Vagina (tissue), 2 donors: ENCODE measurements around the gene OLFML2A. TPM values are rescaled to one million over a fixed set of nuclear protein-coding genes. Genes with fewer than 3 reads are reported as not detected.

Source experiments
- DNase-seq, 2 donors: peaks; one replicate each; pipeline ENCODE4 v3.0.0-alpha.2; 2017; ENCODE audit errors: extremely low spot score in 2 of 2
- H3K27ac ChIP-seq: fragments of 200-600 bp; sonication (generic); one replicate; pipeline ENCODE4 v1.5.1; 2019
- H3K27me3 ChIP-seq: fragments of 200-600 bp; sonication (generic); one replicate; pipeline ENCODE4 v1.5.1; 2019
- H3K36me3 ChIP-seq, 2 donors: fragments of 200-600 bp; sonication (generic); one replicate each; pipeline ENCODE4 v1.5.1; 2017 to 2019
- H3K4me1 ChIP-seq: fragments of 200-600 bp; sonication (generic); one replicate; pipeline ENCODE4 v1.5.1; 2019
- H3K4me3 ChIP-seq, 2 donors: fragments of 200-600 bp; sonication (generic); 1 replicate in 1 of 2; 2 replicates in 1 of 2; pipeline ENCODE4 v1.5.1; 2016 to 2019
- H3K9me3 ChIP-seq: fragments of 200-600 bp; sonication (generic); one replicate; pipeline ENCODE4 v1.5.1; 2019
- CTCF ChIP-seq, 3 experiments: fragments of 450-650 bp in 2 of 3; fragments of 200-600 bp in 1 of 3; sonication (generic) in 1 of 3; IDR thresholded peaks; one replicate each; pipeline ENCODE4 v1.5.1; 2017 to 2019; ENCODE audit warnings: antibody characterized with exemption in 3 of 3, mild to moderate bottlenecking in 2 of 3, moderate library complexity in 2 of 3
- POLR2A ChIP-seq, 2 donors: fragments of 450-650 bp; IDR thresholded peaks; one replicate each; pipeline ENCODE4 v1.6.1; 2017; ENCODE audit warnings: antibody characterized with exemption in 2 of 2, mild to moderate bottlenecking in 2 of 2, moderate library complexity in 2 of 2
- POLR2AphosphoS5 ChIP-seq, 2 donors: sonication (generic); formaldehyde crosslinking; IDR thresholded peaks; one replicate each; pipeline ENCODE4 v1.9.0; 2017; ENCODE audit warnings: antibody characterized with exemption in 2 of 2, mild to moderate bottlenecking in 2 of 2, low read depth in 1 of 2; ENCODE audit not compliant: insufficient read depth in 1 of 2
- intact Hi-C: fragments of 100-400 bp; cut with DNase I; formaldehyde crosslinking; loops from one replicate; pipeline ENCODE4 v1.15.1; 2023
- total RNA-seq: library from RNA; depleted of rRNA; stranded (reverse); fragments of >200 nt; gene quantifications from one replicate; pipeline ENCODE4 v1.2.3, GENCODE V29; 2016

Gene OLFML2A
- total RNA-seq, 1 donor from 2014 or later, result 39.3 TPM

GRCh38 chr9:124794902-124795491, 18.1 kb downstream of the OLFML2A start:
- Histone ChIP-seq H3K36me3 (no peaks in the 10 kb centered on the region), H3K27me3 (no peaks in the 10 kb centered on the region), H3K27ac (no peak overlapping the region), H3K4me1 (peaks cover 58% of the 10 kb centered on the region), H3K9me3 (no peaks in the 10 kb centered on the region), H3K4me3 (no peak overlapping the region)
- no peak for DNase-seq
- TF ChIP-seq CTCF (IDR thresholded peaks at IDR 0.05) (no peak), POLR2AphosphoS5 (IDR thresholded peaks at IDR 0.05; ENCODE audit: insufficient read depth in 1 of 2, low read depth in 1 of 2) (no peak)
- intact Hi-C loops, result no loop called here

- intact Hi-C loops, result no loop called here
Observed at GRCh38 chr9:124795881-124796431, 19.0 kb downstream of the OLFML2A start.

GRCh38 chr9:124797343-124798103, 20.6 kb downstream of the OLFML2A start:
- no peak for DNase-seq
- H3K4me3 ChIP-seq, result no peak overlapping the region
- intact Hi-C loops, result no loop called here
- no peaks in the 10 kb centered on the region for H3K27me3 ChIP-seq
- H3K4me1 ChIP-seq, result peaks cover 65% of the 10 kb centered on the region
- peak overlapping the region; percentile 27 for H3K27ac ChIP-seq
- TF ChIP-seq POLR2A (IDR thresholded peaks at IDR 0.05) (no peak), CTCF (IDR thresholded peaks at IDR 0.05) (no peak), POLR2AphosphoS5 (IDR thresholded peaks at IDR 0.05; ENCODE audit: insufficient read depth in 1 of 2, low read depth in 1 of 2) (no peak)
- H3K9me3 ChIP-seq, result no peaks in the 10 kb centered on the region
- H3K36me3 ChIP-seq, result no peaks in the 10 kb centered on the region

More at GRCh38 chr9:124795881-124796431, 19.0 kb downstream of the OLFML2A start:
- no peak for DNase-seq
- Histone ChIP-seq H3K4me3 (no peak overlapping the region), H3K27me3 (no peaks in the 10 kb centered on the region), H3K36me3 (no peaks in the 10 kb centered on the region), H3K9me3 (no peaks in the 10 kb centered on the region), H3K4me1 (peaks cover 67% of the 10 kb centered on the region), H3K27ac (no peak overlapping the region)
- no peak for TF ChIP-seq CTCF (IDR thresholded peaks at IDR 0.05)

GRCh38 chr9:124799274-124800006, 22.5 kb downstream of the OLFML2A start:
- H3K4me1 ChIP-seq, result peaks cover 48% of the 10 kb centered on the region
- TF ChIP-seq POLR2AphosphoS5 (IDR thresholded peaks at IDR 0.05; ENCODE audit: insufficient read depth in 1 of 2, low read depth in 1 of 2) (no peak), POLR2A (IDR thresholded peaks at IDR 0.05) (no peak), CTCF (IDR thresholded peaks at IDR 0.05) (no peak)

More at GRCh38 chr9:124799274-124800006, 22.5 kb downstream of the OLFML2A start:
- Histone ChIP-seq H3K9me3 (no peaks in the 10 kb centered on the region), H3K4me3 (no peak overlapping the region), H3K36me3 (no peaks in the 10 kb centered on the region), H3K27ac (no peak overlapping the region), H3K27me3 (no peaks in the 10 kb centered on the region)
- intact Hi-C loops, result no loop called here
- DNase-seq, result no peak
